Measurements from ENCODE around the gene FARS2.

The FARS2 gene

GRCh38 chr6:5326022-5326641 is 64.8 kb downstream of the FARS2 start:
- no peak overlapping the region for H3K4me3 ChIP-seq (replicated peaks; ENCODE audit: low read depth, low read length)
- no peak for DNase-seq (ENCODE audit: low read depth)
- TF ChIP-seq CTCF (IDR thresholded peaks at IDR 0.05; ENCODE audit: low read length, missing control alignments): no peak

- H3K4me3 ChIP-seq (replicated peaks; ENCODE audit: low read depth, low read length): no peak overlapping the region
- no peak for DNase-seq (ENCODE audit: low read depth)
- no peak for TF ChIP-seq CTCF (IDR thresholded peaks at IDR 0.05; ENCODE audit: low read length, missing control alignments)
These were observed 67.5 kb downstream of the FARS2 start for GRCh38 chr6:5328800-5329199.

GRCh38 chr6:5331845-5332442 is 70.6 kb downstream of the FARS2 start:
- TF ChIP-seq CTCF (IDR thresholded peaks at IDR 0.05; ENCODE audit: low read length, missing control alignments): no peak
- DNase-seq (ENCODE audit: low read depth): no peak
- H3K4me3 ChIP-seq (replicated peaks; ENCODE audit: low read depth, low read length): no peak overlapping the region

GRCh38 chr6:5333658-5334057 is 72.3 kb downstream of the FARS2 start:
- no peak overlapping the region for H3K4me3 ChIP-seq (replicated peaks; ENCODE audit: low read depth, low read length)
- no peak for TF ChIP-seq CTCF (IDR thresholded peaks at IDR 0.05; ENCODE audit: low read length, missing control alignments)
- peak; percentile 25 for DNase-seq (ENCODE audit: low read depth)

- DNase-seq (ENCODE audit: low read depth): peak; percentile 3
- no peak overlapping the region for H3K4me3 ChIP-seq (replicated peaks; ENCODE audit: low read depth, low read length)
- TF ChIP-seq CTCF (IDR thresholded peaks at IDR 0.05; ENCODE audit: low read length, missing control alignments): no peak
These were observed 73.0 kb downstream of the FARS2 start for GRCh38 chr6:5334341-5334740.

GRCh38 chr6:5335020-5335419 is 73.7 kb downstream of the FARS2 start:
- no peak for TF ChIP-seq CTCF (IDR thresholded peaks at IDR 0.05; ENCODE audit: low read length, missing control alignments)
- H3K4me3 ChIP-seq (replicated peaks; ENCODE audit: low read depth, low read length): no peak overlapping the region
- DNase-seq (ENCODE audit: low read depth): no peak

- no peak for TF ChIP-seq CTCF (IDR thresholded peaks at IDR 0.05; ENCODE audit: low read length, missing control alignments)
- peak; percentile 53 for DNase-seq (ENCODE audit: low read depth)
- H3K4me3 ChIP-seq (replicated peaks; ENCODE audit: low read depth, low read length): no peak overlapping the region
These were observed 76.3 kb downstream of the FARS2 start for GRCh38 chr6:5337573-5337972.

Measured in fibroblast of pulmonary artery (primary cell).